Fibroblast of skin of back (primary cell): ENCODE results near the gene APOBEC3H.

ENCODE experiments used
- DNase-seq: peaks from one replicate; pipeline ENCODE4 v3.0.0-alpha.2; 2013

Gene APOBEC3H

GRCh38 chr22:39138357-39138997, 41.4 kb downstream of the APOBEC3H start:
- no peak for DNase-seq

DNA sequence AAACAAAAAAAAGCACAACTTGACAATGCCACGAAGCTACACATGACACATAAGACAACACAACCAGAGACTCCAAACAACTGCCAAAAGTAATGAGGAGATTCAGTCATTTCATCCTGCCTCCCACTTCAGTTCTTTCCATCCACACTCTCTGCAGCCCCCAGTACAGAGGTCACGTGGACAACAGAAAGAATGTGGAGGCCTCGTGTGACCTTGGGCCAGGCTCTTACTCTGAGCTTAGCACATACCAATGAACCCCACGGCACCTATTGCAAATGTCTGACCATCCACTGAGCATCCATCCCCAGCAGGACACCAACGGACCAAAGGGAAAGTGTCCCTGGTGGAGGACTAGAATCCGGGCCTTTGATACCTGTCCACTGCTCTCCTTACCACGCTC, 42.9 kb downstream of the APOBEC3H start:
- DNase-seq = no peak

- no peak for DNase-seq
Measured at GRCh38 chr22:39142088-39142680, 45.1 kb downstream of the APOBEC3H start.

DNA sequence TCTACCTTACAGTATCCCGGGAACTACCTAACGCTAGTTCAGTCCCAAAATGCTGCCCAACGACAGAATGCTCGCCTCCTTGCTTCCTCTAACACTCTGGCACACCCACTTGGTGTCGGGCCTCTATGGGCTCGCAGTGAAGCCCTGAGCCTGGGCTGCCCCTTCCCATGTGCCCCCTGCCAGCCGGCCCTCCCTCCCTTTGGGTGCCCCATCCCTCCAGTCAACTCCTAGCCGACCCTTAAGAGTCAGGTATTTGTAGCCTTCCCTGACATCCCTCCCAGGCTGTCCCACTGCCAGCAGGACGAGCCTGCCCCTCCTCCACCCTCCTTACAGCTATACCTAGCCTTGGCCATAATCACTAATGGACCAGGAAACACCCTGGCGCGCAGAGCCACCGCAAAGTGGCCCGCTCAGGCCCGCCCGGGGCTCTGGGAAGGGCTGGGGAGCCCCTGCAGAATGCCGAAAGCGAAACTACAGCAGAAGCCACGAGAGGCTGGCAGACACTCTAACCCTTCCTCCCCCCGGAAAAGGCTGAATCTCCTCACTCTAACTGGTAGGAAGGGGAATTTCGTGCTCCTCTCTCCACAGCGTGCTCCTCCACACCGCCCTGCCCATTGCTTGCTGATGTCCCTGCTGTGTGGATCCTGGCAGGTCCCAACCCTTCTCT, 47.2 kb downstream of the APOBEC3H start:
- DNase-seq = peak; percentile 32

- no peak for DNase-seq
Measured at GRCh38 chr22:39146256-39147101, 49.4 kb downstream of the APOBEC3H start.

DNA sequence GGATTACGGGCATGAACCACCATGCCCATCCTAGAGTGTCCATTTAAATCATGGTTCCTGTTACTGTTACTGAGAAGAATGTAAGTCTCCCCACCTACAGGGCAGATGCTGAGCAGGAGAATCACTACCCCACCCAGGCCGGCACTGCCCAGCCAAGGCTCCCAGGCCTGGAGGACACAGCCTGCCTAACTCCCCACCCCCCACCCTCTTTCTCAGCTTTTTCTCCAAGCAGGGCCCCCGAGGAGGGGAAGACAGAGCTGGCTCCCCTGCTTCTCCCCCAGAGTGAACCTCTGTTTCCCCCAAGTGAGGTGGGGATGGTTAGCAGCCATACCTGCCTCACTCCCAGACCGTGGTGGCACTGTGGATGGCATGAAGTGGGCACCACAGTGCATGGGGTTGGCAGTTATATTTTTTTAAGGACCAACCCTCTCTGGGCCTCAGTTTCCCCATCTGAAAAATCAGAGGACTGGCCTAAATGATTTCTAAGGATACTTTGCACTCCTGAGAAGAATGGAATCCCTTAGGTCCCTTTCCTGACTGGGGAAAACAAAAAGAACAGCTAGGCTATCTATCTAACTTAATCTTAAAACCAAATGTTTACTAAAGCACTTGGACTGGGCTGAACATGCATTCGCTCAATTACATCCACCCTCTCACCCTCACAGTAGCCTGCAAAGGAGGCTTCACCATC, 50.4 kb downstream of the APOBEC3H start:
- no peak for DNase-seq

- no peak for DNase-seq
Measured at GRCh38 chr22:39148026-39148726, 51.1 kb downstream of the APOBEC3H start.

DNA sequence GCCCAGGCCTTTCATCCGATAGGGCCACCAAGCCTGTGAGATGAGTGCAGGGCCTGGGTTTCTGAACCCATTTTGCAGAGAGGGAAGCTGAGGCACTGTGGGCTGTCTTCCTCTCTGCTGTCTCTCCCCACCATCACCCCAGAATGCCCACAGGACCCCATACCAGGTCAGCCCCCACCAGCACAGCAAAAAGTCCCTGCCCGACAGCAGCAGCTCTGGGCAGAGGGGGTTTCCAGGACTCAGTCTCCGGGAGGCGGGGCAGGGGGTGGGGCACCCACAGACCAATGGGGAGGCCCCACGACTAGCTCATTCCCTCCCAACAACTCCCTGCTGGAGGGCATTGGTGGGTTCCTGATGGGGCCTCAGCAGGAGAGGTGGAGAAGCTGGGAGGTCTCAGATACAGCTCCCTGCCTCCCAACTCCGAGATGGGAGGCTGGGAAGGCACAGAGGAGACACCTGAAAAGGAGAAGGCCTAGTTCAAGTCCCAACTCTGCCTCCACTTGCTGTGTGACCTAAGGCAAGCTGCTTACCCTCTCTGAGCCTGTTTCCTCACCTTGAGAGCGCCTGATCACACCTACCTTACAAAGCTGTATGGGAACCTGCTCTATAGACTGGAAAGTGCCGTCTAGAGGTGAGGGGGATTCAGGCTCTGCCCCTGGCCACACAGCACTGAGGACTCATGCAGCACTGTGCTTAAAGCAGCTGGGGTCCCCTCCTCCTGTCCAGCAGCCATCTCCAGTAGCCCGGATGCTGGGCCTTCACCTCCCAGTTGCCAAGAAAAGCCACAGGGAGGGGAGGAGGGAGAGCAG, 51.9 kb downstream of the APOBEC3H start:
- DNase-seq = no peak

- no peak for DNase-seq
Measured at GRCh38 chr22:39149915-39150847, 53.1 kb downstream of the APOBEC3H start.

DNA sequence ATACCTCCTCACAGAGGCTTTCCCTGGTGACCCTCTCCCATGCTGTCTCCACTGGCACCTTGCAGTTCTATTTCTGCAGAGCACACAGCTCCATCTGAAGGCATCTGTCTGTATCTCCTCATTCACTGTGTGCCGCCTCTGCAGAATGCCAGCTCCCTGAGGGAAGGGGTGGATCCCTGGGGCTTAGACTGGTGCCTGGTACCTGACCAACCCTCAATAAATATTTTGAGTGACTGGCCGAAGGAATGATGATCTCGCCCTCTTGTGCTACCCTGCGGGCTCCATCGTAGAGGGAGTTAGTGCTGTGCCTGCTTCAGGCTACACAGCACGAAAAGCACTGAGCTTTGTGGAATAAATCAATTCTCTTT, 53.8 kb downstream of the APOBEC3H start:
- no peak for DNase-seq

- no peak for DNase-seq
Measured at GRCh38 chr22:39151329-39151975, 54.4 kb downstream of the APOBEC3H start.

DNA sequence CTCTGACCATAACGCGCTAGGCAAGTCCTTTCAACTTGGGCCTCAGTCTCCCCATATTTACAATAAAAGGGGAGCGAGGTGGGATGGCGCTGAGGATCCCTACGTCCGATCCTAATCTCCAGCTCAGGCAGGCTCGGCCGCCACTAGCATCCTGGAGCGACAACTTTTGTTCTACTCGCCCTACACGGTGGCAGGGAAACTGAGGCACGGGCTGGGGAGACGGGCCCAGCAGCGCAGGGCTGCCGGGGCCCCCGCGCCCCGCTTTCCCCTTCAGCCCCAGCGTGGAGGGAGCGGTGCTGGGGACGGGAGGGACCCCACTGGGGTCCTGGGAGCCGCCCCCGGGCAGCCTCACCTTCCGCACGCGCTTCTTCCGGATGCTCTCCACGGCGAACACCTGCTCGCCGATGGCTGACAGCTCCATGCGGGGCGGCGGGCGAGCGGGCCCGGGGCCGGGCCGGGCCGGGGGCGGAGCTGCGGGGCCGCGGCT, 55.0 kb downstream of the APOBEC3H start:
- DNase-seq = no peak

- peak; percentile 87 for DNase-seq
Measured at GRCh38 chr22:39152511-39153219, 55.6 kb downstream of the APOBEC3H start, which contains the start of gene CBX7. TSS of gene CBX7 (minus strand) at chr22:39152680. CDS start at chr22:39152444, 236 bp downstream.

DNA sequence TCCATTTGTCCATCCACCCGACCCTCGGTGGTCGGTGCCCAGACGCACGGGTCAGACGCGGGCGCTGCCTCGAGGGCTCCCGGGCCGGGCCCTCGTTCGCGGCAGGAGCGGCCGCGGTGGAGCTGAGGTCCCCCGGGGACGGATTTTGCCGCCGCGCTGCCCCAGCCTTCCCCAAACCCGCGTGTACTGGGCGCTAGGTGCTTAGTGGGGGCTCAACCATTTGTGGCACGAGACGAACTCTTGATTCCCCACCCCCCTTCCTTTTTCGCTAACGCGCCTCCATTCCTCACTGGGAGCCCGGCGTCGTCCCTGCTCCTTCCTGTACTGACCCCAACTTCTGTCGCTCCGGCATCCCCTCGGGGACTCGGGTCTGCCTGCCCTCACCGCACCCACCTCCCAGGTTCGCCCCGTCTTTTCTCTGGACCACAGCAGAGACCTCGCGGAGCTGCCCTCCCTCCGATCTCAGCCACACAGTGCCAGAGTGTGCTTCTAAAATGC, 56.2 kb downstream of the APOBEC3H start:
- DNase-seq = no peak
